OCI-LY7 (cell line): Measurements from ENCODE around the gene SOX5.

Experiments
- CTCF ChIP-seq: fragments of 200-600 bp; sonication (generic); conservative IDR thresholded peaks from 2 replicates; pipeline ENCODE4 v1.5.1; 2014; ENCODE audit warnings: mild to moderate bottlenecking, antibody characterized with exemption, low read length, moderate library complexity, mixed read lengths
- EZH2phosphoT487 ChIP-seq: fragments of 200-600 bp; sonication (generic); IDR thresholded peaks from 2 replicates; pipeline ENCODE4 v1.6.1; 2018; ENCODE audit warnings: low read depth, borderline replicate concordance, mild to moderate bottlenecking, mixed run types, antibody characterized with exemption, low read length, moderate library complexity, mixed read lengths

GRCh38 chr12:23662966-23663365, 286.5 kb downstream of the SOX5 start:
- TF ChIP-seq CTCF (no peak), EZH2phosphoT487 (no peak)
